ENCODE results near the gene KLHDC9. TPM values are rescaled to one million over a fixed set of nuclear protein-coding genes. Genes with fewer than 3 reads are reported as not detected.

Gene KLHDC9
- total and polyA plus RNA-seq, 9 of the 15 experiments (the other 6 are each of a cell fraction or from before 2014, with no cell fraction given) = not detected

- TF ChIP-seq RUNX1 (IDR thresholded peaks at IDR 0.05; ENCODE audit: low read depth) (peak; percentile 90), MAZ (CRISPR knock-in tag; conservative IDR thresholded peaks at IDR 0.05 in 1 of 2, IDR thresholded peaks at IDR 0.05 in 1 of 2) (peak in 1 of 2 experiments; percentile 98; a peak in 3 of 4 replicates), MEF2A (IDR thresholded peaks at IDR 0.05; ENCODE audit: control insufficient read depth, low read depth, low read length) (no peak), PHF8 (IDR thresholded peaks at IDR 0.05; ENCODE audit: borderline replicate concordance, low read length) (peak; percentile 52), MCM5 (IDR thresholded peaks at IDR 0.05; ENCODE audit: low read depth) (no peak), BACH1 (tag; IDR thresholded peaks at IDR 0.05) (peak; percentile 86; the same call in 1 of the 2 replicates), NKRF (IDR thresholded peaks at IDR 0.05; ENCODE audit: borderline replicate concordance) (0 out of 2 replicates have a peak, but pooled peaks have one; percentile 37), MED1 (CRISPR knock-in tag; IDR thresholded peaks at IDR 0.05; ENCODE audit: borderline replicate concordance) (no peak), EP400 (IDR thresholded peaks at IDR 0.05) (peak; percentile 59), POLR2A (conservative IDR thresholded peaks at IDR 0.05) (peak; percentile 65), HSF4 (CRISPR knock-in tag; IDR thresholded peaks at IDR 0.05; ENCODE audit: borderline replicate concordance) (no peak), MCM7 (IDR thresholded peaks at IDR 0.05) (no peak), SAFB (IDR thresholded peaks at IDR 0.05; ENCODE audit: borderline replicate concordance, low read depth, low read length) (no peak)
- TF ChIP-seq, protein P1, sequence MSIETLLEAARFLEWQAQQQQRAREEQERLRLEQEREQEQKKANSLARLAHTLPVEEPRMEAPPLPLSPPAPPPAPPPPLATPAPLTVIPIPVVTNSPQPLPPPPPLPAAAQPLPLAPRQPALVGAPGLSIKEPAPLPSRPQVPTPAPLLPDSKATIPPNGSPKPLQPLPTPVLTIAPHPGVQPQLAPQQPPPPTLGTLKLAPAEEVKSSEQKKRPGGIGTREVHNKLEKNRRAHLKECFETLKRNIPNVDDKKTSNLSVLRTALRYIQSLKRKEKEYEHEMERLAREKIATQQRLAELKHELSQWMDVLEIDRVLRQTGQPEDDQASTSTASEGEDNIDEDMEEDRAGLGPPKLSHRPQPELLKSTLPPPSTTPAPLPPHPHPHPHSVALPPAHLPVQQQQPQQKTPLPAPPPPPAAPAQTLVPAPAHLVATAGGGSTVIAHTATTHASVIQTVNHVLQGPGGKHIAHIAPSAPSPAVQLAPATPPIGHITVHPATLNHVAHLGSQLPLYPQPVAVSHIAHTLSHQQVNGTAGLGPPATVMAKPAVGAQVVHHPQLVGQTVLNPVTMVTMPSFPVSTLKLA (conservative IDR thresholded peaks at IDR 0.05) = peak; percentile 43 to 68
- TF ChIP-seq, protein P2, sequence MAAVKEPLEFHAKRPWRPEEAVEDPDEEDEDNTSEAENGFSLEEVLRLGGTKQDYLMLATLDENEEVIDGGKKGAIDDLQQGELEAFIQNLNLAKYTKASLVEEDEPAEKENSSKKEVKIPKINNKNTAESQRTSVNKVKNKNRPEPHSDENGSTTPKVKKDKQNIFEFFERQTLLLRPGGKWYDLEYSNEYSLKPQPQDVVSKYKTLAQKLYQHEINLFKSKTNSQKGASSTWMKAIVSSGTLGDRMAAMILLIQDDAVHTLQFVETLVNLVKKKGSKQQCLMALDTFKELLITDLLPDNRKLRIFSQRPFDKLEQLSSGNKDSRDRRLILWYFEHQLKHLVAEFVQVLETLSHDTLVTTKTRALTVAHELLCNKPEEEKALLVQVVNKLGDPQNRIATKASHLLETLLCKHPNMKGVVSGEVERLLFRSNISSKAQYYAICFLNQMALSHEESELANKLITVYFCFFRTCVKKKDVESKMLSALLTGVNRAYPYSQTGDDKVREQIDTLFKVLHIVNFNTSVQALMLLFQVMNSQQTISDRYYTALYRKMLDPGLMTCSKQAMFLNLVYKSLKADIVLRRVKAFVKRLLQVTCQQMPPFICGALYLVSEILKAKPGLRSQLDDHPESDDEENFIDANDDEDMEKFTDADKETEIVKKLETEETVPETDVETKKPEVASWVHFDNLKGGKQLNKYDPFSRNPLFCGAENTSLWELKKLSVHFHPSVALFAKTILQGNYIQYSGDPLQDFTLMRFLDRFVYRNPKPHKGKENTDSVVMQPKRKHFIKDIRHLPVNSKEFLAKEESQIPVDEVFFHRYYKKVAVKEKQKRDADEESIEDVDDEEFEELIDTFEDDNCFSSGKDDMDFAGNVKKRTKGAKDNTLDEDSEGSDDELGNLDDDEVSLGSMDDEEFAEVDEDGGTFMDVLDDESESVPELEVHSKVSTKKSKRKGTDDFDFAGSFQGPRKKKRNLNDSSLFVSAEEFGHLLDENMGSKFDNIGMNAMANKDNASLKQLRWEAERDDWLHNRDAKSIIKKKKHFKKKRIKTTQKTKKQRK (IDR thresholded peaks at IDR 0.05; ENCODE audit: borderline replicate concordance, low read depth, low read length) = no peak
- TF ChIP-seq, protein P3, sequence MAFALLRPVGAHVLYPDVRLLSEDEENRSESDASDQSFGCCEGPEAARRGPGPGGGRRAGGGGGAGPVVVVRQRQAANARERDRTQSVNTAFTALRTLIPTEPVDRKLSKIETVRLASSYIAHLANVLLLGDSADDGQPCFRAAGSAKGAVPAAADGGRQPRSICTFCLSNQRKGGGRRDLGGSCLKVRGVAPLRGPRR (CRISPR knock-in tag; IDR thresholded peaks at IDR 0.05) = no peak
- TF ChIP-seq, protein P4, sequence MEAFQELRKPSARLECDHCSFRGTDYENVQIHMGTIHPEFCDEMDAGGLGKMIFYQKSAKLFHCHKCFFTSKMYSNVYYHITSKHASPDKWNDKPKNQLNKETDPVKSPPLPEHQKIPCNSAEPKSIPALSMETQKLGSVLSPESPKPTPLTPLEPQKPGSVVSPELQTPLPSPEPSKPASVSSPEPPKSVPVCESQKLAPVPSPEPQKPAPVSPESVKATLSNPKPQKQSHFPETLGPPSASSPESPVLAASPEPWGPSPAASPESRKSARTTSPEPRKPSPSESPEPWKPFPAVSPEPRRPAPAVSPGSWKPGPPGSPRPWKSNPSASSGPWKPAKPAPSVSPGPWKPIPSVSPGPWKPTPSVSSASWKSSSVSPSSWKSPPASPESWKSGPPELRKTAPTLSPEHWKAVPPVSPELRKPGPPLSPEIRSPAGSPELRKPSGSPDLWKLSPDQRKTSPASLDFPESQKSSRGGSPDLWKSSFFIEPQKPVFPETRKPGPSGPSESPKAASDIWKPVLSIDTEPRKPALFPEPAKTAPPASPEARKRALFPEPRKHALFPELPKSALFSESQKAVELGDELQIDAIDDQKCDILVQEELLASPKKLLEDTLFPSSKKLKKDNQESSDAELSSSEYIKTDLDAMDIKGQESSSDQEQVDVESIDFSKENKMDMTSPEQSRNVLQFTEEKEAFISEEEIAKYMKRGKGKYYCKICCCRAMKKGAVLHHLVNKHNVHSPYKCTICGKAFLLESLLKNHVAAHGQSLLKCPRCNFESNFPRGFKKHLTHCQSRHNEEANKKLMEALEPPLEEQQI (IDR thresholded peaks at IDR 0.05) = no peak
Observed at GRCh38 chr1:161132410-161133219, 34.5 kb downstream of the KLHDC9 start, which contains the start of gene DEDD (continued).

Measured in K562 (cell line).